22Rv1 (cell line): ENCODE data around the gene CAMK1D.
"Not testable (repeated sequence)": the region's sequence is repeated elsewhere in the genome, so short reads cannot be mapped to it uniquely, and the experiment has no call there.

Source experiments
- H3K27ac ChIP-seq: fragments of 450-650 bp; 2 replicates; pipeline ENCODE4 v1.5.1; 2017
- ZFX ChIP-seq: fragments of 450-650 bp; IDR thresholded peaks from 2 replicates; pipeline ENCODE4 v1.6.1; 2017; ENCODE audit warnings: antibody characterized with exemption, borderline replicate concordance
- TF ChIP-seq, protein P1 (sequence below): fragments of 450-650 bp; IDR thresholded peaks from 2 replicates; pipeline ENCODE4 v1.5.1; 2017; ENCODE audit warnings: mild to moderate bottlenecking

CAMK1D gene

DNA sequence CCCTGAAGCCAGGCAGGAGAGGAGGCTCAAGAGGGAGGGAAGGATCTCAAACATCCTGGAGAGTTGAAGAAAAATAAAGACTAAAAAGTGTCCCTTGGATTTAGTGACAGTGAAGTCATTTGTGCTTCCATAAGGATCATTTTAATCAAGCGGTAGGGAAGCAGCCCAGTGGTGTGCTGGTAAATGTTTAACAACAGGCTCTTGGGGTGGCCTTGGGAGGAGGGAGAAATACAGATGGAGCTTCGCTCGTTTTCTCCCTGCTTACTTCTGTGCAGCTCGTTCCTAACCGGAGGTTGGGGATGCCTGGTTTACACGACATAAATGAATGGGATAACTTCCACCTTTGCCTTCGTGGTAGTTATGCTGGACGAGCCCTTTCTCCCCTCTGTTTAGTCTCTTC, 140.0 kb downstream of the CAMK1D start:
- TF ChIP-seq, protein P1, sequence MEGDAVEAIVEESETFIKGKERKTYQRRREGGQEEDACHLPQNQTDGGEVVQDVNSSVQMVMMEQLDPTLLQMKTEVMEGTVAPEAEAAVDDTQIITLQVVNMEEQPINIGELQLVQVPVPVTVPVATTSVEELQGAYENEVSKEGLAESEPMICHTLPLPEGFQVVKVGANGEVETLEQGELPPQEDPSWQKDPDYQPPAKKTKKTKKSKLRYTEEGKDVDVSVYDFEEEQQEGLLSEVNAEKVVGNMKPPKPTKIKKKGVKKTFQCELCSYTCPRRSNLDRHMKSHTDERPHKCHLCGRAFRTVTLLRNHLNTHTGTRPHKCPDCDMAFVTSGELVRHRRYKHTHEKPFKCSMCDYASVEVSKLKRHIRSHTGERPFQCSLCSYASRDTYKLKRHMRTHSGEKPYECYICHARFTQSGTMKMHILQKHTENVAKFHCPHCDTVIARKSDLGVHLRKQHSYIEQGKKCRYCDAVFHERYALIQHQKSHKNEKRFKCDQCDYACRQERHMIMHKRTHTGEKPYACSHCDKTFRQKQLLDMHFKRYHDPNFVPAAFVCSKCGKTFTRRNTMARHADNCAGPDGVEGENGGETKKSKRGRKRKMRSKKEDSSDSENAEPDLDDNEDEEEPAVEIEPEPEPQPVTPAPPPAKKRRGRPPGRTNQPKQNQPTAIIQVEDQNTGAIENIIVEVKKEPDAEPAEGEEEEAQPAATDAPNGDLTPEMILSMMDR, result no peak
- TF ChIP-seq ZFX, result no peak
- no peak overlapping the region for H3K27ac ChIP-seq

DNA sequence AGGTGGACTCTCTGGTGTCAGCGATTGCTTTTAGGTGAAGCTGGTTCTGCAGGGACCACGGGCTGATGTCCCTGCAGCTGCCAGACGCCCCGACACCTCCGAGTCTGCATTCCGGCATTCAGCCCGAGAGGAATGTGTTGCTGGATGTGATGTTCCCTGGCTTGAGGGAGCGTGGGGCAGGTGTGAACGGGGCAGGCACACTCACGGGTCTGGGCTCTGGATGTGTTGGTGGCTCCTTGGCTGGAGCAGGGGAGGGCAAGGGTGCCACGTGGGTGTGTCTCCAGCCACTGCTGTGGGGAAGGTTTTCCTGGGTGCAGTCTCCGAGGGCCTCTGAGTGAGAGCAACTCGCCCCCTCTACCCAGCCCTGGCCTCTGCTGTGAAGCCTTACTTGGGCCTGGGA, 140.5 kb downstream of the CAMK1D start:
- H3K27ac ChIP-seq, result no peak overlapping the region
- TF ChIP-seq ZFX, result no peak
- TF ChIP-seq, protein P1, result no peak

DNA sequence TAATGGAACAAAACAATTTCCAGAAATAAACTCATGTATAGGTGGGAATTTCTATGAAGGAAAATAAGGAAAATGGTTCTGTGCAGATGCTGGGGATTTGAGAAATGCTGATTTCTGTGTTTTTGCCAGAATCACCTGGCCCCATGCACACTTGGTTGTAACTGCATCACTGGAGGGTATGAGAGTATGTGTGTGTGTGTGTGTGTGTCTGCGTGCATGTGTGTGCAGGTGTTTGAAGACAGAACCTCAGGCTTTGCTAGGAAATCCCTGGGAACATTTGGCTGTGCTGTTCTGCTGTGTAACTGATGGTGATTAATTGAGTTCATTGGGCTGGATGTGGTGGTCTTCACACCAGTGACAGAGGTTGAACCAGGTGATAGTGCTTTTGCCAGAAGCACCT, 141.6 kb downstream of the CAMK1D start:
- H3K27ac ChIP-seq, result no peak overlapping the region
- TF ChIP-seq, protein P1, result no peak
- TF ChIP-seq ZFX, result no peak

DNA sequence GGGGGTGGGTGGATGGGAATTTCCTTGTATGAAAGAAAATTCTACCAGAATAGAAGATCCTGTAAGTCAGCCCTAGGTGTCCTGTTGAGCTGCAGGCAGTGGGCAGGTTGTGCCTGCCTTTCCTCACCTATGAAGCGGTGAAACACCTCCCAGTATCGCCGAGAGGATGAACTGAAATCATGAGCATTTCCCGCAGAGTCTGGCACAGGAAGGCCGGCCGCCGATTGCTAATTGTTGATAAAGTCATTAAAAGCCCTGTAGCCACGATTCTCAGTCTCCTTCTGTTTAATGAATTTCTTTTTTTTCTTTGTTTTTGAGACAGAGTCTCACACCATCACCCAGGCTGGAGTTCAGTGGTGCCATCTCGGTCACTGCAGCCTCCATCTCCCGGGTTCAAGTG, 142.1 kb downstream of the CAMK1D start:
- H3K27ac ChIP-seq, result no peak overlapping the region

DNA sequence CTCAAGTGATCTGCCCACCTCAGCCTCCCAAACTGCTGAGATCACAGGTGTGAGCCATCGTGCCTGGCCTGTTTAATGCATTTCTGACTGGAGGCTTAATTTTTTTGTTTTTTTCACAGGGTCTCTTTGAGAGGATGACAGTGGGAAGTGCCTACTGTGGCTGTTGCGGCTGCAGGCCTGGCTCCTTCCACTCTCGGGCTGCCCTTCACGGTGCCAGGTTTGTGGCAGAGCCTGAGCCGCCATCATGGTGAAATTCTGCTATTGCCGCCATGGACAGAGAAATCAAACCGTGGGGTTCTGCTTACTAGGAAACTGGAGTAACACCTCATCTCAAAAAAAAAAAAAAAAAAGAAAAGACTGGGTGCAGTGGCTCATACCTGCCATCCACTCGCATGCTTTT, 142.7 kb downstream of the CAMK1D start:
- no peak overlapping the region for H3K27ac ChIP-seq
- no peak for TF ChIP-seq ZFX
- TF ChIP-seq, protein P1, result no peak

More for the DNA sequence above, 142.1 kb downstream of the CAMK1D start:
- no peak for TF ChIP-seq ZFX
- TF ChIP-seq, protein P1, result no peak

DNA sequence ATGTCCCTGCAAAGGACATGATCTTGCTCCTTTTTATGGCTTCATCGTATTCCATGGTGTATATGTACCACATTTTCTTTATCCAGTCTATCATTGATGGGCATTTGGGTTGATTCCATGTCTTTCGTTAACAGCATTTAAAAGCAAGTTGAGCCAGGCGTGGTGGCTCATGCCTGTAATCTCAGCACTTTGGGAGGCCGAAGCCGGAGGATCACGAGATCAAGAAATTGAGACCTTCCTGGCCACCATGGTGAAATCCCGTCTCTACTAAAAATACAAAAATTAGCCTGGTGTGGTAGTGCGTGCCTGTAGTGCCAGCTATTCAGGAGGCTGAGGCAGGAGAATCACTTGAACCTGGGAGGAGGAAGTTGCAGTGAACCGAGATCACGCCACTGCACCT, 147.7 kb downstream of the CAMK1D start:
- not testable (repeated sequence) for H3K27ac ChIP-seq

DNA sequence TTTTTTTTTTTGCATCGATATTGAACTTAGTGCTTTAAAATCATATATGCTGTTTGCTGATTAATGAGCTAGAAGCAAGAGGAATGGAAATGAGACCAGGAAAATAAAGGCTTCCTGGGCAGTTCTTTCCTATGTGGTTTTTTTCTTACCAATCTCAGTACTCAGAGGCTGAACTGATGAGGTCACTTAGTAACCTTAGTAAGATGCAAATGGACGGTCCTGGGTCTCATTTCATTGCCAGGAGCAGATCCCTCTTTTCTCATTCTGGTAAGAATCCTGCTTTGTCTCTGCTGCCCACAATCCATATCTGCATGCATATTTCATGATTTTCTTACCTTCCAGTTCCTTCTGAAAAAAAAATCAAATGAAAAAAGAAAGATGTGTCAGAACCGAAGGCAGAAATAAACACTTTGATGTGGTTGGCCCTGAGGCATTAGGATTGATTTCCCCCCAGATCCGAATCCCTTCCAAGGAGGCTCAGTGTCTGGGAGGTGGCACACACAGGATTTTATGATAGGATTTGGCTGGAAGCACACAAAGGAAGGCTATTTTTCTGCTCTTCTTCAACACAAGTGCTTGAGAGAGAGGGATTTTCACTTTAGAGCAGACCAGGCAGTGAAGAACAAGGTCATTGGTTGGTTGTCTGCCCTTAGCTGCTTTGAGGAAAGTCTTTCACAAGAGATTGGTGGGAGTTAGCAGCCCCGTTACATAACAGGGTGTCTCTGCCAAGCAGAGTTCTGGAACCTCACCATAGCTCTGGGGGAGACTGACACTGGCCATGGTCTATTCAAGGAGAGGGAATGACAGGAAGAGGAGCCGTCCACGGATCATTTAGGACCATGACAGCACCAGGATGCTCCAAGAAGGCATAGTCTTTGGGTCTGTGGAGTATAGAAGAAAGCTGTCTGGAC, 150.0 kb downstream of the CAMK1D start:
- TF ChIP-seq ZFX, result no peak
- TF ChIP-seq, protein P1, result no peak
- no peak overlapping the region for H3K27ac ChIP-seq
